NOMO-1 treated with dmso at 0.1 percent for 144 hours (cell line): ENCODE data around the gene WWOX.

Source experiments
- DNase-seq: peaks from one replicate; lab custom pipeline; 2025; ENCODE audit not compliant: unreplicated experiment; lab: John Stamatoyannopoulos, UW

Gene WWOX

GRCh38 chr16:78703936-78704335 is 604.5 kb downstream of the WWOX start:
- DNase-seq, result no peak

- no peak for DNase-seq
Observed at GRCh38 chr16:78704416-78704815, 605.0 kb downstream of the WWOX start.

GRCh38 chr16:78705694-78706093 is 606.2 kb downstream of the WWOX start:
- no peak for DNase-seq

- DNase-seq, result no peak
Observed at GRCh38 chr16:78706637-78707036, 607.2 kb downstream of the WWOX start.

DNA sequence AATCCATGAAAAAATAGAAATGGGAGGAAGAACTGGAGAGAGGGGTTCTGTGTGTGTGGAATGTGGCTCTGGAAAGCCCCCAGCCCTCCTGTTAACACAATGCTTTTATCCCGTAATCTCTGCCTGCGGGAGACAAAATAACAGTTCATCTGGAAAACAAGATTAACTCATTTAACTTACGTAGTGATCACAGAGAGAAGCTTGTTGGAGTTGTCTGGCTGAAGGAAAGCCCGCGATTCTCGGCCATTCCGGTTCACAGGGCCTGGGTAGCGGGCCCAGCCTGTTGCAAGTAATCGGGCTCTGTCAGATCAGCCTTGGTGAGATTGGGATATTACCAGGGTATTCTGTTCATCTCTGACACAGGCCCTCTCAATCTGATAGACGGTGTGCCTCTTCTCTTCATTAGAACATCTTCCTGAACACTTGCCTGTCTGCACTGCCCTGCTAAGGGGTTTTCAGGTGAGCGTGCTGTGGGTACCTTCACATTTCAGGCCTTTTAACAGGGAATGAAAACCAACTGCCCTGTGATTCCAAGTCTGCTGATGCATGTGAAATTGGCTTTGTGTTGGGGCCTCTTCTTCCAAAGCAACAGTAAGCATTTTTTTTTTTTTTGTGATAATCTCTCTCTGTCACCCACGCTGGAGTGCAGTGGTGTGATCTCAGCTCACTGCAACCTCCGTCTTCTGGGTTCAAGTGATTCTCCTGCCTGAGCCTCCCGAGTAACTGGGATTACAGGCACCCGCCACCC is 609.9 kb downstream of the WWOX start:
- DNase-seq, result no peak

DNA sequence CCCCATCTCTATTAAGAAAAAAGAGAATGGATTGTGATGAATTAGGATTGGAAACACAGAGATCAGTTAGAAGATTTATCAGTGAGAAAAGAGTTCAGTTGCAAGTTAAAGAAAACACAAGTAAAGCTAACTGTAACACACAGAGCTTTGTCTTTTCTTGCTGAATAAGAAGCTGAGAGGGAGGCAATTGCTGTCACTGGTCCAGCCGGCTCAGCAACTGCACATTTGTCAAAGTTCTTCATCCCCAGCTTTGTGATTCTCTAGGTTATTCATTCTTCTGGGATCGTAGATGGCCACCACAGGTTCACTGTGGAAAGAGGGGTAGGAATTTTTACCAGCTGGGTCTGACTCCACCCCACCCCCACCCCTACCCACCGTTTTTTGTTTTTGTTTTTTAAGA is 615.7 kb downstream of the WWOX start:
- DNase-seq, result no peak

GRCh38 chr16:78715673-78716072 is 616.2 kb downstream of the WWOX start:
- no peak for DNase-seq

DNA sequence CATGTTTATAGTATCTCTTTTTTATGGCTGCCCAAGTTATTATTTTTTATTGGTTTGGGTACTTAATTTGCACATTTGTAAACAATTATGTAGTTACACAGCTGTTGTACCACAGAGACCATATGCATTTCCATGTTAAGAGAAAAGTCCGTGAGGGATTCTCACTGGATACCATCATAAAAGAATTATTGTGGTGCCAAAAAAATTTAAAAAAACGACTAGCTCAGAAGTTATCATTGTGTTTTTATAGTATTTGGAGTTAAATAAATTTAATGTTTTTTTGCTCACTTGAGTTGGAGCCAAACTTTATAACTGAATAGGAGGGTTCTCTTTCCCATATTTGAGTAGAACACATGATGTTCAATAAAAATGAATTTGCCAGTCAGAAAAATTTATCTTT is 618.7 kb downstream of the WWOX start:
- no peak for DNase-seq

GRCh38 chr16:78720416-78720815 is 621.0 kb downstream of the WWOX start:
- no peak for DNase-seq

- DNase-seq, result no peak
Observed at GRCh38 chr16:78727536-78727935, 628.1 kb downstream of the WWOX start.

- no peak for DNase-seq
Observed at GRCh38 chr16:78729687-78730086, 630.2 kb downstream of the WWOX start.

DNA sequence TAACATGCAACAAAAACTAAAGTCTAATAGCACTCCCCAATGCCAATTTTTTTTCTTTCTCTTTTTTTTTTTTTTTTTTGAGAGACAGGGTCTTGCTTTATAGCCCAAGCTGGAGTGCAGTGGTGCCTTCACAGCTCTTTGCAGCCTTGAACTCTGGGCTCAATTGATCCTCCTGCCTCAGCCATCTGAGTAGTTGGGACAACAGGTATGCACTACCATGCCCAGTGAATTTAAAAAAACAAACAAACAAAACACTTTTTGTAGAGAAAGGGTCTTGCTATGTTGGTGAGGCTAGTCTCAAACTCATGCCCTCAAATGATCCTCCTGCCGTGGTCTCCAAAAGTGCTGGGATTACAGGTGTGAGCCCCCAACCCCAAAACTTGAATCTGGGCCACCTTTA is 632.3 kb downstream of the WWOX start:
- no peak for DNase-seq

DNA sequence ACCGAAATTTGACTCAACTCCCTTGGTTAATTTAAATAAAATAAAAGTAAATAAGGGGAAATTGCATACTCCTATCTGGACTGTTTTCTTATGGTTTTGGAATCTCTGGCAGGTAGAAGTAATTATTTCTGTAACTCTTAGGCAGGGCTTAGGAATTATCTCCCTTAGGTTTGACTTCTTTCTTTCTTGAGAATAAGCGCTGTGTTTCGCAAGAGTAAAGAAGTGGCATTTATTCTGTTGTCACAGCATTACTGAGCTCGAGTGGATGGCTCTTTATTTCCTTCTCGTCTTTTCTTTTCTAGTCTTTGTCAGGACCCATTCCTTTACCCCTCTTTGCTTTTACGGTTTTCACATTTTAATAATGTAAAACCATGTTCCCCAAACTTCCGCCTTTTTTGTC is 633.2 kb downstream of the WWOX start:
- no peak for DNase-seq

- DNase-seq, result no peak
Observed at GRCh38 chr16:78735337-78735736, 635.9 kb downstream of the WWOX start.

DNA sequence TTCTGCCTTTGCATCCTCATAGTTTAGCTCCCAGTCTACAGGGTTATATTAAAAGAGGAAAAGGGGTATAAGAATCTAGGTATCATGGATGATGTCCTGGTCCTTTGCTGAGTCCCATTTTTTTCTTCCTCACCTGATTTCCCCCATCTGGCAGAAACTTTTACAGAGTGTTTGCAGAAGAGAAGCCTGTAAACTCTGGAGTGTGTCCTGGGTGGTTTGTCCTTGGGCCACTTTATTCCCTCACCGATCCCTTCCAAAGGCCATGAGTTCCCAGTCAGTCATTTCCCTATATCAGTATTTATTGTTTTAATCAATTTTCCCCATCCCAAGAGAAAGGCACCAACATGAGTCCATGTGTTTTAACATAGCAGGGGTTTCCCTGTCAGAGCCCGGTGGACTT is 638.2 kb downstream of the WWOX start:
- DNase-seq, result no peak

DNA sequence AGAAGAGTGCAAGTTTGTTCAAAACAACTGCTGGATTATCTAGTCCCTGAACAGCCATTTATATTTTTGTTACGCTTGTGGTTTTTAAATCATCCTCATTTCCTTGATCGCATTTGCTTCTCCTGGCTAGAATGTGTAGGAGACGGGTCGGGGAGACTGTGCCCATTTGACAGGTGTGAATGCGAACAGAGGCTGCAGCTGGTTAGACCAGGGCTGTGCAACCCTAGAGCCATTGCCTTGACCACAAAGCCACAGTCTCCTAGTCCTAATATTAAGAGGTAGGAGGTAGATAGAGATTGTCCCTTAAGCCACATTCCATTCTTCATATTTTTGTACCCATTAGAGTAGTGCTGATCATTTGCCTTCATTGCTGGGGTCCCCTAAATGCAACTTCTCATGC is 639.1 kb downstream of the WWOX start:
- no peak for DNase-seq

GRCh38 chr16:78740269-78740668 is 640.8 kb downstream of the WWOX start:
- DNase-seq, result no peak

GRCh38 chr16:78742501-78743283 is 643.2 kb downstream of the WWOX start:
- peak; percentile 74 for DNase-seq

DNA sequence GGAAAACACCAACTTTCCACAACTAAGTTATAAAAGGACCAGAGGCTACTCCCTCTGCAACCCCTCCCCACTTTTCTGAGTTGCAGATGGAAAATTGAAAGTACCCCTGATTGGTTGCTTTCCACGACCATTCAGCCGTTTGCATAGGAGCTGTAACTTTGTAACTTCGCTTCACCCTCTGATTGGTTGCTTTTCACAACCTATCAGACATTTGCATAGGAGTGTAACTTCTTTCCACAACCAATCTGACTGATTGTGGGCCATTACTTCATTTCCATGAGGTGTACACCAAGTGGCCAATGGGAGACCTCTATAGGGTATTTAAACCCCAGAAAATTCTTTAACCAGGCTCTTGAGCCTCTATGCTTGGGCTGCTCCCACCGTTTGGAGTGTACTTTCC is 644.1 kb downstream of the WWOX start:
- DNase-seq, result no peak

DNA sequence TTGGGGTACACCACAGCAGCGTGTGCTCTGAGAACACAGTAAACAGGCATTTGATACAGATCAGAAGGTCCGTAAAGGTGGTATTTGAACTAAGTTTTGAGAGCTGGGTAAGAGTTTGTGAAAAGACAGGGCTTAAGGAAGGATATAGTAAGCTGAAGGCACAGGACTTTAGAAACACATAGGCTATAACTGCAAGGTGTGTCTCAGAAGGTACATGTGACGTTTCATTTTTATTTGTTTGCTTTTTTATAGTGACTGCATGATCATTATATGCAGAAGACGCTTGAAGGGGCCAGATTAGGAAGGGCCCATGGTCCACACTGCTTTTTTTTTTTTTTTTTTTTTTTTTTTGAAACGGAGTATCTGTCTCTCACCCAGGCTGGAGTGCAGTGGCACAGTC is 644.6 kb downstream of the WWOX start:
- DNase-seq, result no peak

DNA sequence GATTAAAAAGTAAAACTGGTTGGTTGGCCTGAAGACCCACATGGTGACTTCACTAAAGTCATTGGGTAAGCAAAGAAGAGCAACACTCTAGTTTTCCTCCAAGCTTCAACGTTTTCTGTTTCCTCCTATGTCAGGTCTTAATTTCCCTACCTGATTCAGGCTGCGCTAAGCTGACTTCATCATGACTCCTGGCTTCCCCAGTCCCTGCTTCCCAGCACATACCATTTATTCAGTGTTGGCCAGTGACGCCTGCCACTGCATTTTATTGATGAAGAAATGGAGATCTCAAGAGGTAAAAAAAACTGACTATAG is 645.3 kb downstream of the WWOX start:
- no peak for DNase-seq

DNA sequence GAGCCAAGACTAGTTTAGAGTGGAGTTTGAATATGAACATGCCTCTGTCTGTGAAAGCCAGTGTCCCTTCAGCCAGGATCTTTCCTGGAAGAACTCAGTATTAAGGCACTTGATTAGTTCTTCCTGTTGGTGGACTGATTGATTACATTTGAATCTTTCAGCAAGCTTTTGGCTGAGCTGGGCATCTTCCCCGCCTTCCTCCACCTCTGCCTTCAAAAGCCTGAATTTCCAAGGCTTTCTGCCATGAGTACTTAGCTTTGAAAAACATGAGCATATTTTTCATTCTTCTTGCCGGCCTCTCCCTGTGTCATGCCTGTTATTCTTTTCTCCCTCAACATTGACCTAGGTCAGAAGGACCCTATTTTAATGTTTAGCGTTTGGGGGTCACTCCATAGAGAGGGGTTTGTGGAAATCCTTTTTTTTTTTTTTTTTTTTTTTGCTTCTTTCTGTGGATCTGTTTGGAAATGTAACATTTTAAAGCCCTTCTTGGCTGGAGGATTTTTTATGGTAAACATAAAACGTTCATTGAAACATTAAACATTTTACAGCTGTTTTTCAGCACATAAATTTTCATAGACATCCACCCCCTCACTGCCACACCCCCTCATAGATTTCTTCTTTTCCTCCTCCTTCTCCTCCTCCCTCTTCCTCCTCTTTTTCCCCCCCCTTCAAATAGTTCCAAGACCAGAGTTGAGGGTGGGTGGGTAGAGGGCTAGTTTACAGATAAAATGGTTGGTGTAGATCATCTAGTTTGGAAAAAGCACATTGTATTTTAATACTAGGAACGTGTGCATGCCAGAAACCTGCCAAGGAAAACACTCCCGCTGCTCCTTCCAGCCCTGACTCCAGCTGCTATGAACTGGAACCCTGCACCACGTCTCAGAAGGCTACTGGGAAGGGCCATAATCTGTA is 645.9 kb downstream of the WWOX start:
- DNase-seq, result no peak
